Activated T-cell treated with anti-CD3 and anti-CD28 coated beads for 1 hour (primary cell): ENCODE measurements around the gene PRPF4.
"Not testable (repeated sequence)": the region's sequence is repeated elsewhere in the genome, so short reads cannot be mapped to it uniquely, and the experiment has no call there.

Source experiments
- DNase-seq: peaks from one replicate; pipeline ENCODE4 v3.0.0-alpha.2; 2020; ENCODE audit warnings: low read depth

PRPF4 gene

DNA sequence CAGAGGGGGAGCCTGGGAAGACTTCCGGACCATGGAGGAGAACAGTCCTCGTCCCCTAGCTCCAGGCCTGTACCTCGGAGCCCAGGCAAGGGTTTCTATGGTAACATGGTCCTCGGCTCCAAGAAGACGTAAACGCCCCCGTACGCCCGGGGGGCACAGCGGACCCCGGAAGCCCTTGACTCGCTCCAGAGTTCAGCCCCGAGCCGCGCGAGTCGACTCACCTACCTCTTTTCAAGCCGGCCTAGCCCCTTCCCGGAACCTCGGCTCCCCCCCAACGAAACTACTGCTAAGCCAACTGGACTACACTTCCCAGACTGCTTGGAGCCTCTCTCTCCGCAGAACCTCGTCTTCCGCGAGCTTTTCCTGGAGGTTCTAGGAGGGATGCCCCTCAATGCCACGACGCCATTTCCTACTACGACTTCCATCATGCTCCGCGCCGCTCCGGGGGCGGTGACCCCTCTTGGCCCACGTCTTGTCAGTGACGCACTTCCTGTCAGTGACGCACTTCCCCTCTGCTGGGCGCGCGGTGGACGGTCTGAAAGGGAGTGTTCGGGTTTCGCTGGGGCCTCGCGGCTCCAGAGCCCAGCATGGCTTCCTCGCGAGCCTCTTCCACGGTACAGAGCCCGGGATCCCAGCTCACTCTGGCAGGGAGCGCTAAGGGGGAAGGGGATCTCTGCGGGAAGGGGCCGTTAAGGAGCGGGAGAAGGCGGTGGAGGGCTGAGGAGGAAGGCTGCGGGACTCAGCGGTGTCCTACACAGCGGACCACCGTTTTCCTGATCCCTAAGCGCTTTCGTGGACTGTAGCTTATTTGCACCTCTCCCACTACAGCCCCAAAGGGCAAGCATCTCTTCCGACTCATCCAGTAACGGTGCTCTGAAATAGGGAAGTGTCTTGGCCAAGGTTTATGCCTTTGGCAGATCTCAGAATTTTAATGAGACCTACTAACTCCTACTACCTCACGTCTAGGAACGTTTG is at the start of gene PRPF4, which contains the start of gene CDC26:
PRPF4 (plus strand) TSS at position 502 of the 975 bp plus-strand sequence; CDS start at position 588, 86 bp downstream.
CDC26 (minus strand) TSS at position 416 of the 975 bp plus-strand sequence. CDS start 3,065 bp downstream, outside the sequence.
- peak; percentile 91 for DNase-seq

DNA sequence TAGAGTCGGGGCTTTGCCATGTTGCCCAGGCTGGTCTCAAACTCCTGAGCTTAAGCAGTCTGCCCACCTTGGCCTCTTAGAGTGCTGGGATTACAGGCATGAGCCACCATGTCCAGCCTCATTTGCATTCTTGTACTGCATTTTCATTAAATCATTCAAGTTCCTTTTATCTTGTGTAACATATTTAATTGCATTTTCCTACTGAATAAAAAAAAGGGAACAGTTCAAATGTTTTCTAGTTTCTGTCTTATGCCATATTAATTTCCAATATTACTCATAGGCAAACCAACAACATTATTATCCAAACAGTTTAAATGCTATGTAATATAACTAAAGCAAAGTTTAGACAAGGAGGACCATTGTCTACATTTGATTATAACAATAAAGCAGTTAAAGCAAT is 48.0 kb upstream of the PRPF4 start:
- no peak for DNase-seq

DNA sequence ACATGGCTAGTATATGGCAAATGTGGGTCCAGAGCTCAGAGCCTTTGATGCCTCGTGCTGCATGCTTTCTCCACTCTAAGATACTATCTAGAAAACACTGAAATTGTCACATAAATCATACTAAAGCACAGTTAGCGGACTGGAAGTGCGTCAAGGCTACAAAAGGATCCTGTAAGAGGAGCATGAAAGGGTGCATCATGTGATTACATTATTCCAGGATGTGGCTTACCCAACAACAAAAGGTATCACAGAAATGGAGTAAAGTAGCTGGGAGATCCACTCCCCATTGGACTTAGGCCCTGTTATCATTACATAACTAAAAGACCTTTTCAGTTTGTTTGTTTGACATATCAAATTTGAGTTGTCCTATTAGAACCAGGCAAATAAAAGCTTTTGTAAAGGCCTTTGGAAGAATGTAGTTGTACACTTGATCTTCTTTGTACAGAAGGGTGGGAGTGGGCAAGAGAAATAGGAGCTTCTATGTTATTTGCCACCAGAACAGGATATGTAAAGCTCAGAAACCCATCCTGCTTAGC is 47.3 kb upstream of the PRPF4 start:
- no peak for DNase-seq

DNA sequence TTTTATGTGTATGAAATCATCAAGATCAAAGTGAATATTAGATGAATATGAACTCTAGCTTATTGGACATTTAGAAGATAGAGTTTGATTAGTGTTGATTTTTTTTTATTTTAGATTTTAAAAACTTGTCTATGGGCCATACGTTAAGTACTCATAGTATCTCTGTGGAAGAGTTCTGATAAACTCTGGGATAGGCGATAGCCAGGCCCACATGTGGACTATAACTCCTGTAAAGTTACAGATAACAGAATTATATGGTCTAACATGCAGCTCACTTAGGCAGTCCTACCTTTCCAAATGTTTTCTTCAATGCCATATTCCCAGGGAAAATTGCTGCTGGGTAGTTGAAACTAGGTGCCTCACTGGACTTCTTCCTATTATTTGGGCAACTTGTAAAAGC is 43.8 kb upstream of the PRPF4 start:
- DNase-seq = no peak

DNA sequence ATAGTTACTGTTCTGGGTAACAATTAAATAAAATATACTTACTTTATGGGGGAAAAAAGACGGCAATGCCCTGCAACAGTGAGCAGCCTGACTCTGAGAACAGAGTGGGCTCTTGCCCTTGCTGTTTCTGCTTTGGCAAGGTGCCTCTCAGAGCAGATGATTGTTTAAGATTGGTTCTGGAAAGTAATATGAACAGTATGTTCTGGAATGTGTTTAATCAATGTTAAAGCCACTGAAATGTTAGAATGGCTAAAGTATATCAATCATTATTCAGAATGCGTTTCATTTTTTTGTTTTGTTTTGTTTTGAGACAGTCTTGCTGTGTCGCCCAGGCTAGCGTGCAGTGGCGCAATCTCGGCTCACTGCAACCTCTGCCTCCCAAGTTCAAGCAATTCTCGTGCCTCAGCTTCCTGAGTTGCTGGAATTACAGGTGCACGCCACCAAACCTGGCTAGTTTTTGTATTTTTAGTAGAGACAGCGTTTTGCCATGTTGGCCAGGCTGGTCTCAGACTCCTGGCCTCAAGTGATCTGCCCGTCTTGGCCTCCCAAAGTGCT is 39.7 kb upstream of the PRPF4 start:
- not testable (repeated sequence) for DNase-seq

DNA sequence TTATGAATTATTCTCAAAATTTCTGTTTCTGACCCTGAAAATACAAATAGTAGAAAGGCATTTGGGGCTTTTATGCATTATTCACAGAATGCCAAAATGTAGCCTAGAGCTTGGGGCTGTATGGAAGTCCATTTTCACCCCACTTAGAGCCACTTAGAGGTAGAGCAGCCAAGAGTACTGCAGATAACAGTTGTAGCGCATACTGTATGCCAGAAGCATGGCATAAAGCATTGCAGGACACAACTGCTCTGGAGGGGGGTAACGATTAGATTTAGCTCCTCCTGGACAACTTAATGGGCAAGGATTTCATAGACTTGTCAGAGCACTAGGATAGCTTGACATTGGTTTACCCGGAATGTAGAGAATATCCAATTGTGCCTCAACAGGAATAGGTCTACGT is 38.4 kb upstream of the PRPF4 start:
- DNase-seq = no peak

DNA sequence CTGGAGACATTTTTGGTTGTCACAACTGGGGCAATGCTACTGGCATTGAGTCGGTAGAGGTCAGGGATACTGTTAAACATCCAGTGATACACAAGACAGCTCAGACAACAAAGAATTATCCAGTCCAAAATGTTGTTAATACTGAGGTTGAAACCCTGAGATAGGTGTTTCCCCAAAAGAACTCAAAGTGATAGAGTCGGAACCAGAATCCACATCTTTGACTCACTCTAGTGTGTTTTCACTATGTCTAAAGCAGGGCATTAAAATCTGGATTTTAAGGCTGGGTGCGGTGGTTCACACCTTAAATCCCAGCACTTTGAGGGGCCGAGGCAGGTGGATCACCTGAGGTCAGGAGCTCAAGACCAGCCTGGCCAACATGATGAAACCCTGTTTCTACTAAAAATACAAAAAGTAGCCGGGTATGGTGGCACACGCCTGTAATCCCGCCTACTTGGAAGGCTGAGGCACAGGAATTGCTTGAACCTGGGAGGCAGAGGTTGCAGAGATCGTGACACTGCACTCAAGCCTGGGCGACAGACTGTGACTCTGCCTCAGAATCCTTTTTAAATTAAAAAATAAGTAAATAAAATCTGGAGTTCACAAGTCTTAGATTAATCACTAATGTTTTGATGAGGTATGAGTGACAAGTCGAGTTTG is 37.1 kb upstream of the PRPF4 start:
- DNase-seq = no peak

DNA sequence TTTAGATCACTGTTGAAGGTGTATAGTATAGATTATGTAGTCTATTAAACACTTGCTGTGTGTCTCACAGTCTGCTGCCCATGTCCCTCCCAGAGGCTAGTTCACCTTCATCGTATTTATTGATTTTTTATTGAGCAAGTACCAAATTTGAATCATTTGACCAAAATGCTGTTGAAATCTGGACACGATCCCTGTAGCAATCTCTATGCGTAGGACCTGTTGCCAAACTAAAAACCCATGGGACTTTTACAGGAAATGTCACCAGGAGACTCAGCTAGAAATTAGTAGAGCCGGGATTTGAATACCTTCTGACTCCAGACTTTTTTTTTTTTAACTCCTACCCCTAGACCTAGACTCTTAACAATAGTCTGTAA is 36.6 kb upstream of the PRPF4 start:
- DNase-seq = no peak

DNA sequence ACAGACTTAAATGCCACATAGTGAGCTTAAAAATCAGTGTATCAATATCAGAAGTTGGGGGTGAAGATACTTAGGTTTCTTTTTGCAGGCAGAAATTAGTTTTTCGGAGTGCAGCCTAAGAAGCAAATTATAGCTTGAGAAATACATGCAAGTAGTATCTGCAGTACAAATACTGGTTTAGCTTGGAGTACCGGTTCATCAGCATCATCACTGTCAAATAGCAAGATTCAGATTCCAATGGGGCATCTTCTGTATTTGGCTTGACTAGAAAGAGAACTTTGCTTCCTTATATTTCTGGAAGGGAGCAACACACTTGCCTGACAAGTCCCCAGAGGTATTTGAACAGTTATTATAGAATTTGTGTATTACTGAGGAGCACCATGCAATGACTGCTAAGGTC is 34.3 kb upstream of the PRPF4 start:
- DNase-seq = no peak

DNA sequence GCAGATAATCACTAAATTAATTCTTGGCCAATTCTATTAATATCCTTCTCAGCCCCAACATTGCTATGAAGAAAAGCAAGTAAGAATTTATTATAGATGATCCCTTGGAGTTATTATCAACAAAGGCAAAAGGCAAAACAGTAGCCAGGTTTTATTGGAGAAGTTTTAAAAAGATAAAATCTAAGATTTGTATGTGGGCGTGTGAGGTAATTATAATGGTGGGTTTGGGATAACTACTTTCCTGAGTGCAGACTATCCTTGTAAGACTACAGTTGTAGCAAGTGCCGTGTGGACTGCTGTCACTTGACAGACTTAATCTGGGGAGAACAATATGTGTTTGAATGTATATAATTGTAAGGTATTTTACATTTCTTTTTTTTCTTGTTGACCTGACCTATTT is 30.9 kb upstream of the PRPF4 start:
- no peak for DNase-seq

DNA sequence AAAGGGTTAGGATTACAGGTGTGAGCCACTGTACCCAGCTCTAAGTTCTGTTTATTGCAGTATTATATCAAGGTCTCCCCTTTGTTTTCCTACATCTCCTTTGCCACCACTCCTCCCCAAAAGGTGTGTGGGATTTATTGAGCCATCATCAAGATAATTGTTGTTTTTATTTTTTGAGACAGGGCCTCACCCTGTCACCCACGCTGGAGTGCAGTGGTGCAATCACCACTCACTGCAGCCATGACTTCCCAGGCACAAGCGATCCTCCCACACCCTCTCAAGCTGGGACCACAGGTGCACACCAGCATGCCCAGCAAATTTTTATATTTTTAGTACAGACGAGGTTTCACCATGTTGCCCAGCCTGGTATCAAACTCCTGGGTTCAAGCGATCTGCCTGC is 29.6 kb upstream of the PRPF4 start:
- no peak for DNase-seq

DNA sequence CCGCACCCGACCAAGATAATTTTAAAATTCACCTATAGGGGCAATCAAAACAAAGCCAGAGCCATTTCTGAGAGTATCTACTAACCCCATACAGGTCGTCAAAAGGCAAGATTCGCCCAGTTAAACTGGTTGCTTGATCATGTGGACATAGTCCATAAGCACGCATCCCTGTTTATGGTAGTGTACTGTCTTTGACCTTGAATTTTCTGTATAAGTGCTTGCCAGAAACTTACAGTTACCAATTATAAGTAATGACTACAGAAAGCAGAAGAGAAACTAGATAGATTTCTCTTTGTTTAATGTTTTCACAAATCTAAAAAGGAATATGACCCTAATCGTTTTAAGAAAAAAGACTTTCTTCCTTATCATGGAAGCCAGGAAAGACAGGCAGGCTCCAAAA is 28.5 kb upstream of the PRPF4 start:
- no peak for DNase-seq

DNA sequence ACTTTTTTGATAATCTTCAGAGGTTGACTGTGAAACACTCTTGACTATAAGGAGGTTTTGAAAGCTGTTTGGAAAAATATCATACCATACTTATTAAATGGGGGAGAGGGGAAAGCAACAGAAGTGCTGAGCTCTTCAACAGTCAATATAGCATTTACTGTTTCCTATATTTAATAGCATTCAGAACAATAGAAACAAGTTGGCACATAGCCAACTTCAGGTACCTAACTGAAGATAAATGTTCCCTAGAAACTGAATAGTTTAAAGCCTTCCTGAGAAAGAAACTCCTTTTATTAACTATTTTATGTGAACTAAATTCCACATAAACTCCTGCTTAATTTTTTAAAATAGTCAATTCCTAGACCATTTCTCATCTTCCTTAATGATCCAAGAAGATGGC is 27.8 kb upstream of the PRPF4 start:
- no peak for DNase-seq

DNA sequence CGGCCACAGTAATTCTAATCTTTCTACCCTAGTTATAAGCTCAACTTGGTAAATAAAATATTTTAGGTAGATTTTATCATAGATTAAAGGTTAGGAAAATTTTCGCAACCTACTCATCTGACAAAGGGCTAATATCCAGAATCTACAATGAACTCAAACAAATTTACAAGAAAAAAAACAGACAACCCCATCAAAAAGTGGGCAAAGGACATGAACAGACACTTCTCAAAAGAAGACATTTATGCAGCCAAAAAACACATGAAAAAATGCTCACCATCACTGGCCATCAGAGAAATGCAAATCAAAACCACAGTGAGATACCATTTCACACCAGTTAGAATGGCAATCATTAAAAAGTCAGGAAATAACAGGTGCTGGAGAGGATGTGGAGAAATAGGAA is 25.8 kb upstream of the PRPF4 start:
- not testable (repeated sequence) for DNase-seq

DNA sequence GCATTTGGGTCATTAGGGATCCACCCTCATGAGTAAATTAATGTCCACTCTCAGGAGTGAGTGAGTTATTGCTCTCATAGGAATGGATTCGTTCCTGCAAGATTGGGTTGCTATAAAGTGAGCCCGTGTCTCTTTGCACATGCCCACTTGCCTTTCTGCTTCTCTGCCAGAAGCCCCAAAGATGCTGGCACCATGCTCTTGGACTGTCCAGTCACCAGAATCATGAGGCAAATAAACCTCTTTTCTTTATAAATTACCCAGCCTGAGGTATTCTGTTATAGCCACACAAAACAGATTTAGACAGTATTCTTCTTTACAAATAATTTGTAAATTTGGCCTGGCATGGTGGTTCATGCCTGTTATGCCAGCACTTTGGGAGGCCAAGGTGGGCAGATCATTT is 24.7 kb upstream of the PRPF4 start:
- DNase-seq = no peak

DNA sequence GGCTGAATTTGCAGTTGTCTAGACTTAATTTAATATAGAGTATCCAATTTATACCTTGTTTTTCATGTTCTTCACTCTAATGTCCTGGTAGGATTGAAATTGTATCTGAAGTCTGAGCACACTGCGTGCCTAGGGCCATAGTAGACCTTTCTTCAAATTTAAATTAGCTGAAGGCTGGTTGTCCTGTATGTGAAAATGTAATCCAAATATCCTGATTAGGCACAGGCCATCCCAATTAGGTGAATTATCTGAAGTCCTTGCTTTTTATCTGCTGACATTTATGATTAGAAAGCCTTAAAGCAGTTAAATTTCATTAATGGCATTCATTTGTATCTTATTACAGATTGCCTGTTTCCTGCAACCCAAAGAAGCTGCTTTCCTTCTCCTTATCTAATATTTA is 20.5 kb upstream of the PRPF4 start:
- no peak for DNase-seq

DNA sequence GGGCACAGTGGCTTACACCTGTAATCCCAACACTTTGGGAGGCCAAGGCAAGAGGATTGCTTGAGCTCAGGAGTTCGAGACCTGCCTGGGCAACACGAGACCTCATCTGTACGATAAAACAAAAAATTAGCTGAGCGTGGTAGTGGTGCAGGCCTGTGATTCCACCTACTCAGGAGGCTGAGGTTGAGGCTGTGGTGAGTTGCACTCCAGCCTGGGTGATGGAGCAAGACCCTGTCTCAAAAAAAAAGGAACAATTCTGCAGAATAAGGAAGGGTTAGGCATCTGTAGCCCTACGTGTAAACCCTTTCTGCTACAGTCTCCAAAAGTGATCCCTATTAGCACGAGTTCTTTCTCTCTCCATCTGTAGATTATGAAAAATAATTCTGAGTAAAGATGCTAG is 20.0 kb upstream of the PRPF4 start:
- DNase-seq = no peak

DNA sequence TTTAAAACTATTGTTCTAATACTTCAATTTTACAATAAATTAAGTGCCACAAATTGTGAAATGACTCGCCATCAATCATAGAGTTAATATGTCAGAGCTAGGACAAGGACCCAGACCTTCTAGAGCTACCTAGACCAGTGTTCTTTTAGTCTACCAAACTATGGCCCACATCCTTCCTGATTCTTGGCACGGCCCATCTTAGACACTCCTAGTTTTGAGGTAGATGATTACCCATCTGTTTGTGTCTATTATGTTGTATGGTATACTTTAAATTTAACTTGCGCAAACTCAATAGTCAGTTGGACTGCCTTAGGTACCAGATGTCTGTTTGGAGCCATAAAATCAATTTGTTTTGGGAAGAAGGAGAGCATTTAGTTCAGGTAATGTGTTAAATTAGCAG is 17.6 kb upstream of the PRPF4 start:
- DNase-seq = no peak

DNA sequence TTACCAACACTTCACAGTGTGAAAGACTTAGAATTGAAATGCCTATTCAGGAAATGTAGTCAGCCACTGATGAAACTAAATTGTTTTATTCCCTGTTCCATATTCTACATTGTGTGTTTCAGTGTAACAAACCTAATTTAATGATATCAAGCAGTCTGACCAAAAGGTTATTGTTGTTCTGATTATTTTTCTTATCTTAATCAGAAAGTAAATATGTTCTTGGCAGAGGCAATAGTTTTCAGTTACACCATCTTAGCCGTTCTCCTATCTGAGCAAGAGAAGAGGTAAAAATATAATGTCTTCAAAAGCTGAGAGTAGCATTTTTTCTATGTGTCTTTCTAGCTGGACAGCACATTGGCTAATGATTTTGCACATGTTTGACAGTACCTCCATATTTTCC is 17.2 kb upstream of the PRPF4 start:
- no peak for DNase-seq

DNA sequence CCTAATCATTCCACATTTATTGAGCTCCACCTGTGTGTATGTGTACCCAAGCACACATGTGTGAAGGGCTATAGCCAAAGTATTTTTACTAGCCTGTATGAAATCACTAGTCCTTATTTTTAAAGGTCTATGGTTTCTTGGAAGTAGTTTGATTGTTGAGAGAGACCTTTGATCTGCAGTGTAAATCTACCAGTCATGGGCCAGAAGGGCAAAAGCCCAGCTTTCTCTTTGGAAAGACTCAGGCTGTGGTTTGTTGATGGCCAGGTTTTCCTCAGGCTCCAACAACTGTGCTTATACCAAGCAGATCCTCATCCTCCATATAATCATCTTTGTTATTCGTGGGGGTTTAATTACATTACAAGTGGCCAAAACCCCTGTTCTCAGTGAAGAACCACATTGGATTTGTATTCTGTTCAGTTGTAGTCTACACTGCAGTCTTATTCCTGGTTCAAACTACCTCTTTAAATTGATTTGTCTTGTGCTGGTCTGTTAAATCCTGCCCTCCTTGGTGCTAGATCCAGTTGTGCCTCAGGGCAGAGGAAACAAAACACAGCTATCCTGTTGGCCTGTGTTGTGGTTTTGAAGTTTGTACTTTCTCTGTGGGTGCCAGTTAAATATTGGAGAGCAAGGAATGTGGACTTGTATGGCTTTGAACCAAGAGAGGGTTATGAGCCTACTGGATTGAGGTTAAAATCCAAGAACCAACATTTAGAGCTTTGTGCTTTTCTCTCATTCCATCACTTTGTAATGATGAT is 13.4 kb upstream of the PRPF4 start:
- no peak for DNase-seq

DNA sequence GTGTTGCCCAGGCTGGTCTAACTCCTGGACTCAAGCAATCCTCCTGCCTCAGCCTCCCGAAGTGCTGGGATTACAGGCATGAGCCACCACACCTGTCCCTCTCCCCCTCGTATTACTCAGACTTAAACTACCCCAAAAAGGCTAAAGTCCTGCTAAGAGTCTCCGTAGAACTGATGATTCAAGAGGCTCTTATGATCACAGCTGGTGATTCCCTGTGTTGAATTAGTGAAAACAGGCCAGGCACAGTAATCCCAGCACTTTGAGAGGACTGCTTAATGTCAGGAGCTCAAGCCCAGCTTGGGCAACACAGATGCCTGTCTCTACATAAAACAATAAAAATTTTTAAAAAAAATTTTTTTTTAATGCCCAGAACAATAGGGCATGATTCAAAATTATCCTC is 9.3 kb upstream of the PRPF4 start:
- DNase-seq = no peak
